ENCODE measurements around the gene CREB3L1. TPM values are rescaled to one million over a fixed set of nuclear protein-coding genes. Genes with fewer than 3 reads are reported as not detected.

Gene CREB3L1
- total and polyA plus RNA-seq, 4 experiments from 2014 or later, result not detected

DNA sequence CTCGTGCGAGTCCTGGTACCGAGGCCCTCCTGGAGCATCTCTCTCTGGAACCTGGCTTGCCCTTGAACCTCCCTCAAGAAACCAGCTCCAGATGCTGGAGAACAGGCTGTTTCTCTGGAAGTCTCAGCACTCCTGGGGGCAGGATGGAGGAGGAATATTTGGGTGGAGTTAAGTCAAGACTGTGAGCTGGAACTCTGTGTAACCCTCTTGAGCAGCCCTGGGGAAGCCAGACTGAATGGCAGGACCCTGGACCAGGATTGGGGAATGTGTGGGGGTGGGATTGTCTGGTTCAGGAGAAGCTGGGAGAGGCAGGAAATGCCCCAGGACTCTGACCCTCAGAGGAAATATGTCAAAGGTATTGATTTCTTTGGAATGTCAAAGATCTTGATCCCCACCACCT lies 7.7 kb downstream of the CREB3L1 start:
- Mint-ChIP-seq H3K9me3 (no peaks in the 10 kb centered on the region), H3K27me3 (peaks cover 6 to 10% of the 10 kb centered on the region in 2 donors), H3K27ac (no peak overlapping the region), H3K36me3 (no peaks in the 10 kb centered on the region), H3K4me1 (no peaks in the 10 kb centered on the region), H3K4me3 (no peak overlapping the region)
- H3K9me3 ChIP-seq (ENCODE audit: control insufficient read depth in 1 of 2, low read length in 2 of 2), result no peaks in the 10 kb centered on the region
- no peak for DNase-seq
- H3K4me3 ChIP-seq (ENCODE audit: low read length in 2 of 2), result no peak overlapping the region
- no peaks in the 10 kb centered on the region for H3K27me3 ChIP-seq (ENCODE audit: insufficient read depth, low read length)
- ChIA-PET CTCF (ENCODE audit: partially characterized antibody) (interaction anchor here (1.0 to 1.4 kb wide), 3 partner anchors 22 to 104 kb away, joined by 3 to 5 read pairs (median 3); no protein-coding TSS in a partner anchor), POLR2A (ENCODE audit: partially characterized antibody) (no interaction called here)
- no peak overlapping the region for H3K27ac ChIP-seq (ENCODE audit: low read depth, low read length)
- H3K4me1 ChIP-seq (ENCODE audit: insufficient read depth, low read length), result no peaks in the 10 kb centered on the region
- no peaks in the 10 kb centered on the region for H3K36me3 ChIP-seq (ENCODE audit: insufficient read depth, low read length)
- intact Hi-C loops (cut with micrococcal nuclease), result no loop called here

DNA sequence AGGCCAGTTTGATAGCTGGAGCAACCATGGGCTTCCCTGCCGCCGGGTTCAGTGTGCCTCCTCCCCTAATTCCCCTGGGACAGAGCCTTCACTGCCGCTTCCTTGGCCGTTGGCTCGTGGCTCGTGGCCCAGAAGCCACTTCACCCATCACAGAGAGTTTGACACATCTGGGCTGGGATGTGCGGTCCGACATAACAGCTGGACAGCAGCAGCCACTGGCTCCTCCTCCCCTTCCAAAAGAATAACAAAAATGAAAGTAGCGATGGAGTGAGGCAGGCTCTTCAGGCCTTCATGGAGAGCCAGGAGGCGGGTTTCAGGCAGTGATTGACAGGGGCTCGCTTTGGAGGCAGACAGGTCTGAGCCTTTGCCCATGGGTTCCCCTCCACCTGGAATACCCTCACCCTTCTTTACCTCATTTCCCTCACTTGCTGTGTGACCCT lies 8.2 kb downstream of the CREB3L1 start:
- ChIA-PET POLR2A (ENCODE audit: partially characterized antibody) (no interaction called here), CTCF (ENCODE audit: partially characterized antibody) (interaction anchor here (1.0 kb wide), 2 partner anchors 22 to 24 kb away, joined by 3 read pairs; no protein-coding TSS in a partner anchor)
- no peaks in the 10 kb centered on the region for H3K4me1 Mint-ChIP-seq
- H3K27me3 Mint-ChIP-seq, result peaks cover 2 to 7% of the 10 kb centered on the region in 2 donors
- DNase-seq, result no peak
- H3K36me3 Mint-ChIP-seq, result no peaks in the 10 kb centered on the region
- no peak overlapping the region for H3K27ac Mint-ChIP-seq
- no peaks in the 10 kb centered on the region for H3K4me1 ChIP-seq (ENCODE audit: insufficient read depth, low read length)
- H3K27ac ChIP-seq (ENCODE audit: low read depth, low read length), result no peak overlapping the region
- no peaks in the 10 kb centered on the region for H3K9me3 ChIP-seq (ENCODE audit: control insufficient read depth in 1 of 2, low read length in 2 of 2)
- no peak overlapping the region for H3K4me3 ChIP-seq (ENCODE audit: low read length in 2 of 2)
- no peaks in the 10 kb centered on the region for H3K27me3 ChIP-seq (ENCODE audit: insufficient read depth, low read length)
- H3K36me3 ChIP-seq (ENCODE audit: insufficient read depth, low read length), result no peaks in the 10 kb centered on the region
- no peak overlapping the region for H3K4me3 Mint-ChIP-seq
- no peaks in the 10 kb centered on the region for H3K9me3 Mint-ChIP-seq
- intact Hi-C loops (cut with micrococcal nuclease), result no loop called here

DNA sequence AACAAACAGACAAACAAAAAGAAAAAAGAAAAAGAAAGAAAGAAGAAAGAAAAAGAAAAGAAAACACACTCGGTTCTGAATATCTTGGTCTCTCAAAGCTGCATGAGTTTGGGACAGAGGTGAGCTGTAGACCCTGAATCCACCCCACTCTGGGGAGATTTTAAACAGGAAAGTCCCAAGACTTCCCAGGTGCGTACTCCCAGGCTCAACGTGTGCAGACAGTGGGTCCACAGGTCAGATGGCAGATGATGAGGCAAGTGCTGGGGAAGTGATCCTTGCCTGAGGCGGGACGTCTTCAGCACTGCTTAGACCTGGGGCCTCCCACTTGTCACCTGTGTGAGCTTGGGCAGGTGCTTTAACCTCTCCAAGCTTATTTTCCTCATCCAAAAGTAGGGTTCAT lies 9.3 kb downstream of the CREB3L1 start:
- ChIA-PET POLR2A (ENCODE audit: partially characterized antibody) (no interaction called here), CTCF (ENCODE audit: partially characterized antibody) (no interaction called here)
- no peak overlapping the region for H3K27ac Mint-ChIP-seq
- no peak for DNase-seq
- Histone ChIP-seq H3K36me3 (ENCODE audit: insufficient read depth, low read length) (no peaks in the 10 kb centered on the region), H3K27me3 (ENCODE audit: insufficient read depth, low read length) (no peaks in the 10 kb centered on the region), H3K4me1 (ENCODE audit: insufficient read depth, low read length) (no peaks in the 10 kb centered on the region), H3K9me3 (ENCODE audit: control insufficient read depth in 1 of 2, low read length in 2 of 2) (no peaks in the 10 kb centered on the region), H3K27ac (ENCODE audit: low read depth, low read length) (no peak overlapping the region), H3K4me3 (ENCODE audit: low read length in 2 of 2) (no peak overlapping the region)
- H3K4me3 Mint-ChIP-seq, result no peak overlapping the region
- H3K9me3 Mint-ChIP-seq, result no peaks in the 10 kb centered on the region
- H3K36me3 Mint-ChIP-seq, result no peaks in the 10 kb centered on the region
- intact Hi-C loops (cut with micrococcal nuclease), result no loop called here
- no peaks in the 10 kb centered on the region for H3K4me1 Mint-ChIP-seq
- H3K27me3 Mint-ChIP-seq, result peaks cover 2 to 5% of the 10 kb centered on the region in 2 donors

DNA sequence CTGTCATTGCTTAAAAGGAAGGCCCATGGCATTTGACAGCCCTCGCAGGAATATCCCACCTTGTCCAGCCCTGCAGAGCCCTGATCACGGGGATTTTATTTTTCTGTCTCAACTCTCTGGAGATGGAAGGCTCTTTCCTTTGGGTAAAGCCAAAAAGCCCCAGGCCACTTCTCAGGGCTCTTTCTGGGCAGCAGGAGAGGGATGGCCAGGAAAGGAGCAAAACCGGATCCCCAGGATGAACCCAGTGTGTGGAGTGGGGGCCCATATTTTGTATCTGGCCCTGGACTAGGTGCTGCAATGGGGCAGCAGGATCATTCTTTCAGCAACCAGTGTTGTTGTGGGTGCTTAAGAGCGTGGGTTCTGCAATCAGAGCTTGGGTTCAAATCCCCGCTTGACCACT lies 11.0 kb downstream of the CREB3L1 start:
- Mint-ChIP-seq H3K27me3 (peaks cover 2 to 5% of the 10 kb centered on the region in 2 donors), H3K27ac (no peak overlapping the region), H3K4me3 (no peak overlapping the region), H3K9me3 (no peaks in the 10 kb centered on the region), H3K4me1 (no peaks in the 10 kb centered on the region), H3K36me3 (no peaks in the 10 kb centered on the region)
- no peaks in the 10 kb centered on the region for H3K9me3 ChIP-seq (ENCODE audit: control insufficient read depth in 1 of 2, low read length in 2 of 2)
- no peaks in the 10 kb centered on the region for H3K27me3 ChIP-seq (ENCODE audit: insufficient read depth, low read length)
- no peak for DNase-seq
- no peak overlapping the region for H3K4me3 ChIP-seq (ENCODE audit: low read length in 2 of 2)
- ChIA-PET POLR2A (ENCODE audit: partially characterized antibody) (no interaction called here), CTCF (ENCODE audit: partially characterized antibody) (interaction anchor here (2.1 kb wide), 1 partner anchor 22 kb away, joined by 6 read pairs; no protein-coding TSS in a partner anchor)
- intact Hi-C loops (cut with micrococcal nuclease), result no loop called here
- no peak overlapping the region for H3K27ac ChIP-seq (ENCODE audit: low read depth, low read length)
- H3K36me3 ChIP-seq (ENCODE audit: insufficient read depth, low read length), result no peaks in the 10 kb centered on the region
- H3K4me1 ChIP-seq (ENCODE audit: insufficient read depth, low read length), result no peaks in the 10 kb centered on the region

DNA sequence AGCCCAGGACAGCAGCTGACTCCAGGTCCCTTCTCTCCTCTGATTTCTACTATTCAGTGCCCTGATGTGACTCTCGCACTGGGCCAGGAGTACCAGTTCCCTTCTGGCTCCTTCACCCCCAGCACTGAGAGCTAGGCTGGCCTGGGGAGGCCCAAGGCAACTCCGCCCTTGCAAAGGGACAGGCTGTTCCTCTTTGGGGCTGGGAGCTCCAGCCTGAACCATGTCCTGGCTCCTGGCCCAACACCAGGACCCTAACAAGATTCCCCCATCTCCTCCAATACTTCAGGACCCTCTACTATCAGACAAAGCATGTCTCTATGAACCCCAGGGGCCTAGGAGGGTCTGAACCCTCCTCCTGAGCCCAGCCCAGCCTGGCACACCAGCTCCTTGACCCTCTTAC lies 12.5 kb downstream of the CREB3L1 start:
- Histone ChIP-seq H3K4me3 (ENCODE audit: low read length in 2 of 2) (no peak overlapping the region), H3K4me1 (ENCODE audit: insufficient read depth, low read length) (no peaks in the 10 kb centered on the region), H3K36me3 (ENCODE audit: insufficient read depth, low read length) (no peaks in the 10 kb centered on the region), H3K9me3 (ENCODE audit: control insufficient read depth in 1 of 2, low read length in 2 of 2) (no peaks in the 10 kb centered on the region), H3K27me3 (ENCODE audit: insufficient read depth, low read length) (no peaks in the 10 kb centered on the region), H3K27ac (ENCODE audit: low read depth, low read length) (no peak overlapping the region)
- Mint-ChIP-seq H3K9me3 (no peaks in the 10 kb centered on the region), H3K27me3 (peaks cover 0 to 2% of the 10 kb centered on the region in 2 donors), H3K4me1 (peaks cover 0 to 2% (median 0%) of the 10 kb centered on the region in 4 donors), H3K4me3 (no peak overlapping the region), H3K36me3 (no peaks in the 10 kb centered on the region), H3K27ac (no peak overlapping the region)
- POLR2A ChIA-PET (ENCODE audit: partially characterized antibody), result no interaction called here
- no peak for DNase-seq
- CTCF ChIA-PET (ENCODE audit: partially characterized antibody), result interaction anchor here (1.4 to 2.3 kb wide), 3 partner anchors 18 to 25 kb away, joined by 3 to 9 read pairs (median 6); no protein-coding TSS in a partner anchor
- intact Hi-C loops (cut with micrococcal nuclease), result no loop called here

DNA sequence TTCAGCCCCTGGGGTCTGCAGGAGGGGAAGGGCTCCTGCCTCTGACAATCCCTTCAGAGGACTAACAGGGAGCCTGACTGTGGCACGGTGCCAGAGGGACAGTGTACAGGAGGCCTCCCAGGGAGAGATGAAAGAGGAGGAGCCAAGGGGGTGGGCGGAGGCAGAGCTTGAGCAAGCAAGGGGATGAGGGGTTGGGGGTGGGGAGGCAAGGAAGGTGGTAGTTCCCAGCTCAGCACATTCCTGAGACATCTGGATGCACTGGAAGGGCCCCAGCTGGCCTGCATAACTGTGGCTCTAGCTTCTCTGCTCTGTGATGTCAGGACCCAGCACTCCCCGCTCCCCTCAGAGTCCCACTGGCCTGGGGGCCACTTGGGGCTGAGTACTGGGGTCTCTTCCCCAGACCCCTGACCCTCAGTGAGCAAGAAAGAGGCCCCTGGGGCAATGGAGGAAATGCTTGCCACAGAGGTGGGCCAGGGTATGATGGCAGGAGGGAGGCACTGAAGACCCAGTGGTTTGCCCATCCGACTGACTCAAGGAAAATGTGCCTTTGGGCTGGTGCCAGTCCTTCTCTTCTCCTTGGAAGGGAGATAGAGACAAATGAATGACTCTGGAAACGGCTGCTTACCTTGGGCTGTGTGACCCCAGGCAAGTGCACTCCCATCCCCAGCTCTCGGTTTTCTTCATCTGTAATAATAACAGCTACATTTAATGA lies 13.3 kb downstream of the CREB3L1 start:
- no peak for DNase-seq
- H3K9me3 Mint-ChIP-seq, result no peaks in the 10 kb centered on the region
- H3K4me1 ChIP-seq (ENCODE audit: insufficient read depth, low read length), result peaks cover 2% of the 10 kb centered on the region
- H3K27me3 Mint-ChIP-seq, result peaks cover 2 to 3% of the 10 kb centered on the region in 2 donors
- ChIA-PET POLR2A (ENCODE audit: partially characterized antibody) (no interaction called here), CTCF (ENCODE audit: partially characterized antibody) (interaction anchor here (1.4 to 2.3 kb wide), 3 partner anchors 17 to 24 kb away, joined by 3 to 9 read pairs (median 6); no protein-coding TSS in a partner anchor)
- H3K4me1 Mint-ChIP-seq, result peaks cover under 1 to 6% (median 2%) of the 10 kb centered on the region in 4 donors
- H3K27ac Mint-ChIP-seq, result peak overlapping the region in 1 of 7 donors; percentile 63
- no peak overlapping the region for H3K4me3 Mint-ChIP-seq
- intact Hi-C loops (cut with micrococcal nuclease), result no loop called here
- H3K36me3 Mint-ChIP-seq, result no peaks in the 10 kb centered on the region
- H3K9me3 ChIP-seq (ENCODE audit: control insufficient read depth in 1 of 2, low read length in 2 of 2), result no peaks in the 10 kb centered on the region
- H3K27me3 ChIP-seq (ENCODE audit: insufficient read depth, low read length), result no peaks in the 10 kb centered on the region
- H3K27ac ChIP-seq (ENCODE audit: low read depth, low read length), result no peak overlapping the region
- no peaks in the 10 kb centered on the region for H3K36me3 ChIP-seq (ENCODE audit: insufficient read depth, low read length)
- H3K4me3 ChIP-seq (ENCODE audit: low read length in 2 of 2), result no peak overlapping the region

DNA sequence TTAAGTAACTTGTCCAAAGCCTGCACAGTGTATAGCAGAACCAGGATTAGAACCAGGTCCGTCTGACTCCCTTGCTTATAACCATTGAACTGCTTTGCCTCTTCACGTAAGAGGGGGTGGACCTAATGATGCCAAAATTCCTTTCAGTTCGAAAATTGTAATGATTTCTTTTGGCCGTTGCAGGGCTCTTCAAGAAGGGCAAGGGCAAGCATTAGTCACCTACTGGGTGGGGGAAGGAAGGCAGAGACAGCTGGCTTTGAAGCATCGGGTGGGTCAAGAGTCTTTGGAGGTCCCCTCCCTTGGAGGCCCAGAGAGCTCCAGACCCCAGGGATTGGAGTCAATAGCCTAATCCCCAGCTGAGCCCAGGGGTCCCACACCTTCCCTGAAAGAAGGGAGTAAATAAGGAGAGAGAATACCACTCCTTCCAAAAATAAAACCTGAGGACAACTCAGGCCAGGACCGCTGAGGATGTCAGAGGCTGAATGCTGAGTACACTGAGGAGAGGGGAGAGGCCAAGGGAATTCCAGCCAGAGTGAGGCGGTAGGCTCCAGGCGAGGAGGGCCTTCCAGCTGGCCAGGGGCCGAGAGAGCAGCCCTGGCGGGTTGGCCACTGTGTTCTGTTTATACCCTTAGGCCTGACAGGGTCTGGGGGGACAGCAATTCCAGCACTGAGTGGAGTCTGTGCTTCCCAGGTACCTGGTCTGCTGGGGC lies 14.1 kb downstream of the CREB3L1 start:
- no peaks in the 10 kb centered on the region for H3K27me3 ChIP-seq (ENCODE audit: insufficient read depth, low read length)
- POLR2A ChIA-PET (ENCODE audit: partially characterized antibody), result no interaction called here
- no peak overlapping the region for H3K27ac Mint-ChIP-seq
- peaks cover 10% of the 10 kb centered on the region for H3K4me1 ChIP-seq (ENCODE audit: insufficient read depth, low read length)
- intact Hi-C loops (cut with micrococcal nuclease), result no loop called here
- H3K36me3 Mint-ChIP-seq, result no peaks in the 10 kb centered on the region
- CTCF ChIA-PET (ENCODE audit: partially characterized antibody), result interaction anchor here (2.3 kb wide), 1 partner anchor 16 kb away, joined by 9 read pairs; no protein-coding TSS in a partner anchor
- no peak overlapping the region for H3K4me3 Mint-ChIP-seq
- no peaks in the 10 kb centered on the region for H3K9me3 Mint-ChIP-seq
- H3K9me3 ChIP-seq (ENCODE audit: control insufficient read depth in 1 of 2, low read length in 2 of 2), result no peaks in the 10 kb centered on the region
- DNase-seq, result no peak
- peaks cover 2 to 4% of the 10 kb centered on the region in 2 donors for H3K27me3 Mint-ChIP-seq
- no peak overlapping the region for H3K4me3 ChIP-seq (ENCODE audit: low read length in 2 of 2)
- no peaks in the 10 kb centered on the region for H3K36me3 ChIP-seq (ENCODE audit: insufficient read depth, low read length)
- no peak overlapping the region for H3K27ac ChIP-seq (ENCODE audit: low read depth, low read length)
- peaks cover 3 to 11% (median 5%) of the 10 kb centered on the region in 4 donors for H3K4me1 Mint-ChIP-seq

Data from CD4-positive, alpha-beta memory T cell (primary cell).